ENCODE data around the gene KLHL35. TPM values are rescaled to one million over a fixed set of nuclear protein-coding genes. Genes with fewer than 3 reads are reported as not detected.

KLHL35 gene
- total and polyA plus RNA-seq, 2 of the 4 experiments (the other 2 are of a cell fraction), result 1.6 to 3.3 TPM

GRCh38 chr11:75474878-75475766 lies 42.1 kb upstream of the KLHL35 start:
- no peaks in the 10 kb centered on the region for H3K9me3 ChIP-seq (ENCODE audit: control insufficient read depth, insufficient read depth, low read length)
- H2BK20ac ChIP-seq (ENCODE audit: low read depth, low read length), result 0 out of 2 replicates have a peak overlapping the region, but pooled peaks have one; percentile 2
- H2BK5ac ChIP-seq (ENCODE audit: low read depth, low read length, poor library complexity, severe bottlenecking), result peak overlapping the region; percentile 52
- H3K56ac ChIP-seq (ENCODE audit: extremely low read depth, insufficient read depth, low read length), result no peak overlapping the region
- peaks cover 20% of the 10 kb centered on the region for H3K4me1 ChIP-seq (ENCODE audit: control insufficient read depth, insufficient read depth, low read length)
- peak; percentile 84 for ATAC-seq (ENCODE audit: low read depth)
- H3K18ac ChIP-seq (ENCODE audit: low read depth, low read length), result peak overlapping the region; percentile 62
- H3K23ac ChIP-seq (ENCODE audit: low read depth, low read length), result no peak overlapping the region; the same call in 1 of the 2 replicates
- H2AFZ ChIP-seq (replicated peaks; ENCODE audit: low read length, poor library complexity), result peak overlapping the region; percentile 86
- peak overlapping the region; percentile 28 for H2AK9ac ChIP-seq (replicated peaks; ENCODE audit: low read depth, low read length, poor library complexity)
- H3K27me3 ChIP-seq (ENCODE audit: control insufficient read depth, insufficient read depth, low read length), result no peaks in the 10 kb centered on the region
- dilution Hi-C loops (cut with HindIII; ENCODE audit: low sequenced_read_pairs, unreplicated experiment) (no loop called here), in situ Hi-C loops (cut with MboI; ENCODE audit: low sequenced_read_pairs) (no loop called here), intact Hi-C loops (cut with micrococcal nuclease) (no loop called here)
- ChIA-PET POLR2A (ENCODE audit: unreplicated experiment) (no interaction called here), CTCF (no interaction called here)
- DNase-seq, result peak; percentile 62
- H3K4me3 ChIP-seq (ENCODE audit: insufficient read depth, low read depth, low read length), result peak overlapping the region; percentile 12; the same call in 1 of the 2 replicates
- H3K4ac ChIP-seq (ENCODE audit: low read depth, low read length), result peak overlapping the region; percentile 76
- peaks cover 19% of the 10 kb centered on the region for H3K9me1 ChIP-seq (ENCODE audit: insufficient read depth, low read length)
- H4K5ac ChIP-seq (ENCODE audit: low read depth, low read length), result peak overlapping the region; percentile 95
- H4K91ac ChIP-seq (ENCODE audit: insufficient read depth, low read depth, low read length), result peak overlapping the region; percentile 74
- H2BK15ac ChIP-seq (ENCODE audit: low read depth, low read length), result peak overlapping the region; percentile 30; the same call in 2 of the 3 replicates
- WGBS, 2 experiments (ENCODE audit: extremely low coverage in 2 of 2, insufficient read length in 1 of 2), result 39 to 100% methylated on average over 1 to 3 of the region's 16 CpGs
- peak overlapping the region; percentile 79 for H2AK5ac ChIP-seq (ENCODE audit: low read depth, low read length)
- peak overlapping the region; percentile 71 for H3K4me2 ChIP-seq (ENCODE audit: low read depth, low read length)
- peak overlapping the region; percentile 26 for H3K14ac ChIP-seq (replicated peaks; ENCODE audit: low read depth, low read length)
- no peaks in the 10 kb centered on the region for H4K20me1 ChIP-seq (ENCODE audit: insufficient read depth, low read length)
- H2BK120ac ChIP-seq (ENCODE audit: low read depth, low read length), result peak overlapping the region; percentile 54; the same call in 1 of the 2 replicates
- H4K8ac ChIP-seq (ENCODE audit: low read depth in 2 of 2, low read length in 2 of 2), result peak overlapping the region; percentile 88 to 90
- no peak for TF ChIP-seq RCOR1 (IDR thresholded peaks at IDR 0.05; ENCODE audit: insufficient replicate concordance, low read length)
- no peak for TF ChIP-seq CTCF (conservative IDR thresholded peaks at IDR 0.05; ENCODE audit: low read depth, low read length)
- no peak for TF ChIP-seq MAFK (IDR thresholded peaks at IDR 0.05; ENCODE audit: low read depth, low read length)
- TF ChIP-seq FOS (IDR thresholded peaks at IDR 0.05; ENCODE audit: low read depth, low read length), result no peak
- no peak for TF ChIP-seq RAD21 (IDR thresholded peaks at IDR 0.05; ENCODE audit: low read length)
- no peak for TF ChIP-seq RFX5 (IDR thresholded peaks at IDR 0.05; ENCODE audit: low read depth, low read length)
- TF ChIP-seq MAZ (IDR thresholded peaks at IDR 0.05; ENCODE audit: borderline replicate concordance, low read depth, low read length), result no peak
- TF ChIP-seq ELK1 (IDR thresholded peaks at IDR 0.05; ENCODE audit: borderline replicate concordance, low read depth, low read length), result no peak
- TF ChIP-seq CEBPB (IDR thresholded peaks at IDR 0.05; ENCODE audit: low read depth, low read length), result peak; percentile 92
- H3K79me1 ChIP-seq (ENCODE audit: low read depth in 1 of 2, low read length in 2 of 2), result no peaks in the 10 kb centered on the region; a peak in 1 of 4 replicates
- H3K27ac ChIP-seq (ENCODE audit: insufficient read depth, low read length), result peak overlapping the region; percentile 80
- no peaks in the 10 kb centered on the region for H3K36me3 ChIP-seq (ENCODE audit: control insufficient read depth, insufficient read depth, low read length)
- H3K9ac ChIP-seq (ENCODE audit: low read depth, low read length), result peak overlapping the region; percentile 65; the same call in 1 of the 2 replicates
- BruUV-seq (replicated peaks), result no TSS peak

All from IMR-90 (cell line).